ENCODE measurements around the gene KCNQ2. TPM values are rescaled to one million over a fixed set of nuclear protein-coding genes. Genes with fewer than 3 reads are reported as not detected.
"Not testable (repeated sequence)": the region's sequence is repeated elsewhere in the genome, so short reads cannot be mapped to it uniquely, and the experiment has no call there.

Gene KCNQ2
- total RNA-seq, 4 donors from 2014 or later = 0.76 TPM; not detected in 3

DNA sequence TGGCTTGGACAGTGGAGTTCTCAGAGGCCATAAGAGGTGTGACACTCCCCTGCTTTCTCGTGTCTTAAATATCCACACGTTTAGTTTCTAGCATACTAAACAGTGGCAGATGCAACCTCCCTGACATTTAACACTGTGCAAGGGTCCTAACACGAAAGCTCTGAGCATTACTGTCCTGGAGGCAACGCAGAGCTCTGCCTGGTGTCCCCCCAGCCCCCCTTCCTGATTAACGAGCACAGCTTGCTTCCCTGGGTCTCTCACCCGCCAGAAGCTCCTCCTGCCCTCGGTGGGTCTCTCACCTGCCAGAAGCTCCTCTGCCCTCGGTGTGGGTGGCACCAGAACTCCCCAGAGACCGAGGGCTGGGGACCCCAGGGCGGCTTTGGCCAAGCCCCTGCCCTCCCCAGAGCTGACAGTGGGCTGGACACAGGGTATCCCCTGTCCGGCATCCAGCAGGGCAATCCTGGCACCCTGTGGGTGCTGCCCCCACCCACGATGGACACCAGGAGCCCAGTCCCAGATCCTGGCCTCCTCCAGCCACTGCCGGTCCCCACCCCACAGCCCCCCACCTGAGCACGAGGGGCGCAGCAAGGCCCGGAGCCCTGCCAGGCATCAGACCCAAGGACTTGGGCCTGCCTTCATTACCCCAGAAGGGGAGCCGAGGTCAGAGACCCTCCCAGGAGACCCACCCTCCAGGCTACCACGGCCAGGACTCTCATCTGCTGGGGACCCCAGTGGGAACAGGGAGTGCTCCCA, 12.4 kb upstream of the KCNQ2 start:
- Histone ChIP-seq H3K9me3 (no peaks in the 10 kb centered on the region), H3K27ac (no peak overlapping the region), H3K27me3 (peaks cover 100% of the 10 kb centered on the region), H3K4me1 (peaks cover 3% of the 10 kb centered on the region), H3K36me3 (no peaks in the 10 kb centered on the region), H3K4me3 (no peak overlapping the region)
- TF ChIP-seq POLR2A (IDR thresholded peaks at IDR 0.05) = no peak
- TF ChIP-seq POLR2AphosphoS5 (IDR thresholded peaks at IDR 0.05) = no peak
- no peak for TF ChIP-seq EP300 (IDR thresholded peaks at IDR 0.05)
- TF ChIP-seq, protein P1, sequence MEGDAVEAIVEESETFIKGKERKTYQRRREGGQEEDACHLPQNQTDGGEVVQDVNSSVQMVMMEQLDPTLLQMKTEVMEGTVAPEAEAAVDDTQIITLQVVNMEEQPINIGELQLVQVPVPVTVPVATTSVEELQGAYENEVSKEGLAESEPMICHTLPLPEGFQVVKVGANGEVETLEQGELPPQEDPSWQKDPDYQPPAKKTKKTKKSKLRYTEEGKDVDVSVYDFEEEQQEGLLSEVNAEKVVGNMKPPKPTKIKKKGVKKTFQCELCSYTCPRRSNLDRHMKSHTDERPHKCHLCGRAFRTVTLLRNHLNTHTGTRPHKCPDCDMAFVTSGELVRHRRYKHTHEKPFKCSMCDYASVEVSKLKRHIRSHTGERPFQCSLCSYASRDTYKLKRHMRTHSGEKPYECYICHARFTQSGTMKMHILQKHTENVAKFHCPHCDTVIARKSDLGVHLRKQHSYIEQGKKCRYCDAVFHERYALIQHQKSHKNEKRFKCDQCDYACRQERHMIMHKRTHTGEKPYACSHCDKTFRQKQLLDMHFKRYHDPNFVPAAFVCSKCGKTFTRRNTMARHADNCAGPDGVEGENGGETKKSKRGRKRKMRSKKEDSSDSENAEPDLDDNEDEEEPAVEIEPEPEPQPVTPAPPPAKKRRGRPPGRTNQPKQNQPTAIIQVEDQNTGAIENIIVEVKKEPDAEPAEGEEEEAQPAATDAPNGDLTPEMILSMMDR (IDR thresholded peaks at IDR 0.05) = no peak
- WGBS = 56% methylated on average over 6 of the region's 18 CpGs
- no peak for DNase-seq (ENCODE audit: low spot score in 2 of 2)

DNA sequence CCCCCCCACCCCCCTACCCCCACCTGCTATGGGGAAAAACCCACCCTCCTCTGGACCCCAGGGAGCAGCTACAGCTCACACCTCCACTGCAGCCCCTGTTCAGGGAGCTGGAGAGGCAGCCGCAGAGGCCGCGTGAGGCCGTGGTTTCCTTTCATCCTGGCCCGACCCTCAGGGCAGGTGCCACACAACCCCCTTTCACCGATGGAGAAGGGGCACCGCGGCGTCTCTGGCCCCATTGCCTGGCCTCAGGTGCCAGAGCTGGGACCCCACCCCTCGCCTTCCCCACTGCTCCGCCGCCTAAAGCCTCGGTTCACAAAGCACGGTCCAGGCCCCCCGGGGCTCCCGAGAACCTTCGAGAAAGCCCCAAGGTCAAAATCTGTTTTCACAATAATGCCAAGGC, 11.8 kb upstream of the KCNQ2 start:
- no peaks in the 10 kb centered on the region for H3K9me3 ChIP-seq
- H3K36me3 ChIP-seq = no peaks in the 10 kb centered on the region
- 48% methylated on average over 8 of the region's 17 CpGs for WGBS
- DNase-seq (ENCODE audit: low spot score in 2 of 2) = no peak
- TF ChIP-seq POLR2A (IDR thresholded peaks at IDR 0.05) = no peak
- TF ChIP-seq, protein P1 (IDR thresholded peaks at IDR 0.05) = no peak
- H3K4me3 ChIP-seq = no peak overlapping the region
- no peak overlapping the region for H3K27ac ChIP-seq
- H3K4me1 ChIP-seq = peaks cover 3% of the 10 kb centered on the region
- peaks cover 100% of the 10 kb centered on the region for H3K27me3 ChIP-seq

DNA sequence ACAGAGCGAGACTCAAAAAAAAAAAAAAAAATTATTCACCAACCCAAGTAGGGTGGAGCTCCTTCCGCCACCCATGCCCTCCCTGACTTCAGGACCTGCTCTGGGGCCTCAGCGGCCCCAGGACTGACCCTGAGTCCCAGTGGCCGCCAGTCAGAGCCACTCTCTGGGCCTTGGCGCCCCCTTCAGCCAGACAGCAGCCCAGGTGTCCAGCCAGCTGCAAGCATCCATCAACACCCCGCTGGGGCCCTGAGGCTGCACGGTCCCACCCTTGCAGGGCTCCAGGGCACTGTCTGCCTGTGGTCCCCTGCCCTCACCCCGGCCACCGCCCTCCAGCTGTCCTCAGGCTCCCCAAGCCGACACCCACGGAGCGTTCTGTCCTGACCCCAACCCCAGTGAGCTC, 11.4 kb upstream of the KCNQ2 start:
- no peaks in the 10 kb centered on the region for H3K9me3 ChIP-seq
- TF ChIP-seq POLR2AphosphoS5 (IDR thresholded peaks at IDR 0.05) = no peak
- TF ChIP-seq, protein P1 (IDR thresholded peaks at IDR 0.05) = no peak
- no peak for TF ChIP-seq POLR2A (IDR thresholded peaks at IDR 0.05)
- no peak for TF ChIP-seq EP300 (IDR thresholded peaks at IDR 0.05)
- 55% methylated on average over 12 of the region's 12 CpGs for WGBS
- no peak overlapping the region for H3K4me3 ChIP-seq
- no peaks in the 10 kb centered on the region for H3K36me3 ChIP-seq
- DNase-seq (ENCODE audit: low spot score in 2 of 2) = no peak
- no peak overlapping the region for H3K27ac ChIP-seq
- H3K4me1 ChIP-seq = peaks cover 3% of the 10 kb centered on the region
- peaks cover 100% of the 10 kb centered on the region for H3K27me3 ChIP-seq

DNA sequence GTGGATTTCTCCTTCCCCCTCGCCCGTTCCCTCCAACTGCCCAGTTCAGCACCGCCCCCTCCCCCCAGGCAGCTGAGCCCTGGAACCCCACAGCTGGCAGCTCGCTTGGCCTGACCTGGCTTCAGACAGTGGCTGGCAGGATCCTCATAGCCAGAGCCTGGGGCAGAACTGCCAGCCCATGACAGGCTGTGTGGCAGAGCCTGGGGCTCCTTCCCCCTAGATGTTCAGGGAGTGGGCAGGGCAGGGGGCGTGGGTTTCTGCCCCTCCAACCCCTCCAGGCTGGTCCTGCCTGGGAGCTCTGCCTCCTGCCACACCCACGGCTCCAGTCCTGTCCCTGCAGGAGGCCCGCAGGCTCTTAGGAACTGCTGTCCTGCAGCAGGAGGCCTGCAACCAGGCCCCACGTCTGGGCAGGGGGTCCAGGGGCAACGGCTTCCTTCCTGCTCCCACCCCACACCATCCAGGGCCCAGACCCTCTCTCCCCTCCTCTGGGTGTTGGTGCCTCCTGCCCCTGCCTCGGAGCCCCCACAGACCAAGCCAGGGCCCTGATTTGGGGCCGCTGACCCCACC, 9.6 kb upstream of the KCNQ2 start:
- H3K9me3 ChIP-seq = no peaks in the 10 kb centered on the region
- WGBS = 30% methylated on average over 4 of the region's 11 CpGs
- H3K27me3 ChIP-seq = peaks cover 100% of the 10 kb centered on the region
- H3K36me3 ChIP-seq = no peaks in the 10 kb centered on the region
- H3K4me1 ChIP-seq = no peaks in the 10 kb centered on the region
- TF ChIP-seq, protein P1 (IDR thresholded peaks at IDR 0.05) = no peak
- TF ChIP-seq POLR2A (IDR thresholded peaks at IDR 0.05) (no peak), EP300 (IDR thresholded peaks at IDR 0.05) (no peak), POLR2AphosphoS5 (IDR thresholded peaks at IDR 0.05) (no peak)
- no peak for DNase-seq (ENCODE audit: low spot score in 2 of 2)
- H3K27ac ChIP-seq = no peak overlapping the region
- no peak overlapping the region for H3K4me3 ChIP-seq

DNA sequence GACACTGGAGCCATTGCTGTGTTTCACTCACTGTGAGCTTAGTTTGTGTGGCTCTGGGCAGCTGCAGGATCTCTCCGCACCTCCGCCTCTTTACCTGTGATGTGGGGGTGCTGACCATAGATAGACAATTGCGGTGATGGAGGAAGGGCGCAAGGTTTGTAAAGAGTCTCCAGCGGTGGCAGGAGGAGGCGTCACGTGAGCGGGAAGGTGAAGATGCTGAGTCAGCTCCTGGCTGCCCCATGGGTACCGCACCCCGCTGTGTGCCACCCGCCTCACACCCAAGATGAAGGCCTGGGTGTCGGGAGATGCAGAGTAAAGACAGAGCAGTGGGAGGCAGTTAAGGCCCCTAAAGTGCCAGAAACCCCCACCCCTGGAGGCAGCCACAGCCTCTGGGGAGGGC, 9.0 kb upstream of the KCNQ2 start:
- no peaks in the 10 kb centered on the region for H3K4me1 ChIP-seq
- 46% methylated on average over 12 of the region's 12 CpGs for WGBS
- peaks cover 100% of the 10 kb centered on the region for H3K27me3 ChIP-seq
- TF ChIP-seq POLR2A (IDR thresholded peaks at IDR 0.05) = no peak
- TF ChIP-seq, protein P1 (IDR thresholded peaks at IDR 0.05) = no peak
- TF ChIP-seq POLR2AphosphoS5 (IDR thresholded peaks at IDR 0.05) = no peak
- no peak for TF ChIP-seq EP300 (IDR thresholded peaks at IDR 0.05)
- H3K4me3 ChIP-seq = no peak overlapping the region
- no peak overlapping the region for H3K27ac ChIP-seq
- no peak for DNase-seq (ENCODE audit: low spot score in 2 of 2)
- H3K9me3 ChIP-seq = no peaks in the 10 kb centered on the region
- no peaks in the 10 kb centered on the region for H3K36me3 ChIP-seq

DNA sequence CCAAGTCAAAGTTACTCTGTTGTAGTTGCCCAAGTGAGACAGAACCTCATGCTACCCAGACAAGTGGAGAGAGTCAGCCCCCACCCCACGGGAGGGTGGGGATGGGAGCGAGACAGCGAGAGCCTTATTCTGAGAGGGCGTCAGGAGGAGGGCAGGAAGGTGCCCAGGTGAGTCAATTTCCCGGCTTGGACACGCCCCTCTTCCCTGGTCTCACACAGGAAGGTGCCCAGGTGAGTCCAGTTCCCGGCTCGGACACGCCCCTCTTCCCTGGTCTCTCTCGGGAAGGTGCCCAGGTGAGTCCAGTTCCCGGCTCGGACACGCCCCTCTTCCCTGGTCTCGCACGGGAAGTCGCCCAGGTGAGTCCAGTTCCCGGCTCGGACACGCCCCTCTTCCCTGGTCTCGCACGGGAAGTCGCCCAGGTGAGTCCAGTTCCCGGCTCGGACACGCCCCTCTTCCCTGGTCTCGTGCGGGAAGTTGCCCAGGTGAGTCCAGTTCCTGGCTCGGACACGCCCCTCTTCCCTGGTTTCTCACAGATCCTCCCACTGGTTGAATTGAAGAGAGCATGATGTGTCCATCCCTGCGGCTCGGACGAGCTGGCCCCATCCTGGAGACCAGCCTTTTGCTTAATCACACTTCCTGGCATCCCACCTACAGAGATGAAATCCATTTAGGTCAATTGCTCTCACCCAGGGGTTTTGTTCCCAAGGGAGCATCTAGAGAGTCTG, 7.4 kb upstream of the KCNQ2 start:
- not testable (repeated sequence) for H3K9me3 ChIP-seq; H3K4me3 ChIP-seq; H3K4me1 ChIP-seq; DNase-seq (ENCODE audit: low spot score in 2 of 2); H3K36me3 ChIP-seq; H3K27ac ChIP-seq
- peaks cover 97% of the 10 kb centered on the region for H3K27me3 ChIP-seq
- 59% methylated on average over 30 of the region's 32 CpGs for WGBS
